GM18526 (cell line): ENCODE results near the gene PDHA1.

Source experiments
- POLR2A ChIP-seq: IDR thresholded peaks from 3 replicates; pipeline ENCODE4 v1.6.1; 2011; ENCODE audit not compliant: insufficient read length; ENCODE audit errors: extremely low read depth

PDHA1 gene

GRCh38 chrX:19403696-19404095 lies 60.0 kb downstream of the PDHA1 start:
- TF ChIP-seq POLR2A: no peak

- TF ChIP-seq POLR2A: no peak
Observed at GRCh38 chrX:19410259-19410658, 66.5 kb downstream of the PDHA1 start.
